Activated CD8-positive, alpha-beta memory T cell treated with anti-CD3 and anti-CD28 coated beads for 36 hours (primary cell): Measurements from ENCODE around the gene SAP30L. TPM values are rescaled to one million over a fixed set of nuclear protein-coding genes. Genes with fewer than 3 reads are reported as not detected.

Experiments
- CTCF ChIA-PET: fragments of 350-600 bp; sonication (Branson Sonifier 250); formaldehyde crosslinking; loops from one replicate; lab custom pipeline; 2021; ENCODE audit warnings: antibody characterized with exemption; lab: Charles Lee
- POLR2A ChIA-PET: fragments of 350-600 bp; sonication (Branson Sonifier 250); formaldehyde crosslinking; loops from one replicate; lab custom pipeline; 2021; ENCODE audit warnings: antibody characterized with exemption; lab: Charles Lee
- total RNA-seq, 2 experiments: library from RNA; stranded (reverse); gene quantifications; one replicate each; pipeline ENCODE4 v1.2.3, GENCODE V29; 2021

Gene SAP30L
- total RNA-seq, 2 experiments from 2014 or later, result 31.2 to 33.5 TPM

GRCh38 chr5:154486427-154486866 lies 40.6 kb downstream of the SAP30L start:
- POLR2A ChIA-PET, result interaction anchor here (0.6 kb wide), 1 partner anchor 1308 kb away, joined by 6 read pairs; no protein-coding TSS in a partner anchor
- CTCF ChIA-PET, result interaction anchor here (1.2 kb wide), 1 partner anchor 35 kb away, joined by 4 read pairs; no protein-coding TSS in a partner anchor

GRCh38 chr5:154487541-154487940 lies 41.7 kb downstream of the SAP30L start:
- ChIA-PET POLR2A (no interaction called here), CTCF (interaction anchor here (1.2 kb wide), 1 partner anchor 33 kb away, joined by 4 read pairs; no protein-coding TSS in a partner anchor)

- ChIA-PET POLR2A (no interaction called here), CTCF (no interaction called here)
Observed at GRCh38 chr5:154491941-154492340, 46.1 kb downstream of the SAP30L start.

GRCh38 chr5:154493274-154493673 lies 47.5 kb downstream of the SAP30L start:
- ChIA-PET CTCF (interaction anchor here (0.7 kb wide), 1 partner anchor 53 kb away, joined by 3 read pairs; no protein-coding TSS in a partner anchor), POLR2A (no interaction called here)

GRCh38 chr5:154494036-154494435 lies 48.2 kb downstream of the SAP30L start:
- POLR2A ChIA-PET, result no interaction called here
- CTCF ChIA-PET, result interaction anchor here (1.3 kb wide), 1 partner anchor 12 kb away, joined by 5 read pairs; no protein-coding TSS in a partner anchor

GRCh38 chr5:154498591-154498990 lies 52.8 kb downstream of the SAP30L start:
- ChIA-PET CTCF (no interaction called here), POLR2A (no interaction called here)

GRCh38 chr5:154498994-154499393 lies 53.2 kb downstream of the SAP30L start:
- ChIA-PET POLR2A (no interaction called here), CTCF (no interaction called here)

GRCh38 chr5:154501566-154501965 lies 55.8 kb downstream of the SAP30L start:
- POLR2A ChIA-PET, result no interaction called here
- CTCF ChIA-PET, result interaction anchor here (1.1 kb wide), 1 partner anchor 97 kb away, joined by 3 read pairs; no protein-coding TSS in a partner anchor

- ChIA-PET POLR2A (no interaction called here), CTCF (interaction anchor here (0.6 to 1.1 kb wide), 2 partner anchors 25 to 97 kb away, joined by 3 read pairs; no protein-coding TSS in a partner anchor)
Observed at GRCh38 chr5:154502180-154502579, 56.4 kb downstream of the SAP30L start.

- POLR2A ChIA-PET, result no interaction called here
- CTCF ChIA-PET, result interaction anchor here (0.7 kb wide), 1 partner anchor 9 kb away, joined by 4 read pairs; no protein-coding TSS in a partner anchor
Observed at GRCh38 chr5:154503698-154504039, 57.9 kb downstream of the SAP30L start.

GRCh38 chr5:154505567-154505966 lies 59.8 kb downstream of the SAP30L start:
- POLR2A ChIA-PET, result no interaction called here

GRCh38 chr5:154506049-154506715 lies 60.4 kb downstream of the SAP30L start:
- CTCF ChIA-PET, result interaction anchor here (1.6 kb wide), 1 partner anchor 12 kb away, joined by 5 read pairs; no protein-coding TSS in a partner anchor
- POLR2A ChIA-PET, result no interaction called here

More at GRCh38 chr5:154505567-154505966, 59.8 kb downstream of the SAP30L start:
- CTCF ChIA-PET, result interaction anchor here (1.6 kb wide), 1 partner anchor 11 kb away, joined by 5 read pairs; no protein-coding TSS in a partner anchor

GRCh38 chr5:154506716-154507080 lies 60.9 kb downstream of the SAP30L start:
- POLR2A ChIA-PET, result no interaction called here
- CTCF ChIA-PET, result interaction anchor here (1.6 kb wide), 1 partner anchor 12 kb away, joined by 5 read pairs; no protein-coding TSS in a partner anchor

GRCh38 chr5:154508114-154508513 lies 62.3 kb downstream of the SAP30L start:
- CTCF ChIA-PET, result no interaction called here
- POLR2A ChIA-PET, result no interaction called here

- POLR2A ChIA-PET, result no interaction called here
Observed at GRCh38 chr5:154509784-154510555, 64.2 kb downstream of the SAP30L start.

More at GRCh38 chr5:154509784-154510555, 64.2 kb downstream of the SAP30L start:
- CTCF ChIA-PET, result no interaction called here

Other genes with a start within 250 kb of the SAP30L start
- gene HAND1, start 32.2 kb downstream of the SAP30L start, total RNA-seq, result not detected